Large intestine (tissue), 3 donors: ENCODE results near the gene DLGAP1. TPM values are rescaled to one million over a fixed set of nuclear protein-coding genes. Genes with fewer than 3 reads are reported as not detected.

Experiments used
- DNase-seq, 2 donors: peaks; one replicate each; pipeline versions ENCODE4 v3.0.0 to v3.0.0-alpha.2; 2013
- H3K27ac ChIP-seq: one replicate; pipeline ENCODE4 v1.5.1; 2013; ENCODE audit warnings: low read length
- H3K27me3 ChIP-seq: 2 replicates; pipeline ENCODE4 v1.6.1; 2013; ENCODE audit warnings: low read length; ENCODE audit not compliant: control insufficient read depth, insufficient read depth
- H3K36me3 ChIP-seq: 2 replicates; pipeline ENCODE4 v1.6.1; 2013; ENCODE audit warnings: low read length; ENCODE audit not compliant: control insufficient read depth, insufficient read depth
- H3K4me1 ChIP-seq: one replicate; pipeline ENCODE4 v1.6.1; 2013; ENCODE audit warnings: low read length; ENCODE audit not compliant: control insufficient read depth, insufficient read depth
- H3K4me3 ChIP-seq: one replicate; pipeline ENCODE4 v1.5.1; 2013; ENCODE audit warnings: low read length
- H3K9me3 ChIP-seq: one replicate; pipeline ENCODE4 v1.6.1; 2013; ENCODE audit warnings: mild to moderate bottlenecking, low read depth, low read length, moderate library complexity; ENCODE audit not compliant: control insufficient read depth
- WGBS: methylation state at CpG from one replicate; pipeline ENCODE4 v1.1.5; 2013; ENCODE audit warnings: low lambda C conversion rate; ENCODE audit not compliant: insufficient coverage; 5-methylcytosine and 5-hydroxymethylcytosine counted together
- polyA plus RNA-seq: library from polyadenylated mRNA; unstranded; fragments of 120-200 nt; gene quantifications from one replicate; pipeline ENCODE4 v1.2.1, GENCODE V29; 2013

Gene DLGAP1
- polyA plus RNA-seq, 1 donor: 0.69 TPM

DNA sequence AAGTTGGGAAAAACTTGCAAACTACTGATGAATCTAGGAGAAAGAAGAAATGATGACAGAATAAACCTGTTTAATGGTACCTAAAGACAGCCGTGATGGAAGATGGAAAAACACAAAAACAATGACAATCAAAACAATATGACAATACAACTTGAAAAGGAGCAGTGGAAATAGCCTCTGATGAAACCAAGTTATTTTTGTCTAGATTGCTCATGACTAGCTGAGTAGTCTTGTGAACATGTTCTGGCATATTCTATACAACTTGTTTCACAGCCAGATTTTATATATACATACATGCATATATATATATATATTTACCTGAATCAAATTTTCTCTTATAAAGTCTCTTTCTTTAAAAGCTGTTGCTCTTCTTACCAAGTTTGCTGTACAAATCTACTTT is 566.0 kb downstream of the DLGAP1 start:
- WGBS: 75% methylated on average over 1 of the region's 1 CpG
- Histone ChIP-seq H3K9me3 (no peaks in the 10 kb centered on the region), H3K27ac (no peak overlapping the region), H3K4me3 (no peak overlapping the region), H3K36me3 (no peaks in the 10 kb centered on the region), H3K27me3 (no peaks in the 10 kb centered on the region), H3K4me1 (peaks cover 30% of the 10 kb centered on the region)
- no peak for DNase-seq

DNA sequence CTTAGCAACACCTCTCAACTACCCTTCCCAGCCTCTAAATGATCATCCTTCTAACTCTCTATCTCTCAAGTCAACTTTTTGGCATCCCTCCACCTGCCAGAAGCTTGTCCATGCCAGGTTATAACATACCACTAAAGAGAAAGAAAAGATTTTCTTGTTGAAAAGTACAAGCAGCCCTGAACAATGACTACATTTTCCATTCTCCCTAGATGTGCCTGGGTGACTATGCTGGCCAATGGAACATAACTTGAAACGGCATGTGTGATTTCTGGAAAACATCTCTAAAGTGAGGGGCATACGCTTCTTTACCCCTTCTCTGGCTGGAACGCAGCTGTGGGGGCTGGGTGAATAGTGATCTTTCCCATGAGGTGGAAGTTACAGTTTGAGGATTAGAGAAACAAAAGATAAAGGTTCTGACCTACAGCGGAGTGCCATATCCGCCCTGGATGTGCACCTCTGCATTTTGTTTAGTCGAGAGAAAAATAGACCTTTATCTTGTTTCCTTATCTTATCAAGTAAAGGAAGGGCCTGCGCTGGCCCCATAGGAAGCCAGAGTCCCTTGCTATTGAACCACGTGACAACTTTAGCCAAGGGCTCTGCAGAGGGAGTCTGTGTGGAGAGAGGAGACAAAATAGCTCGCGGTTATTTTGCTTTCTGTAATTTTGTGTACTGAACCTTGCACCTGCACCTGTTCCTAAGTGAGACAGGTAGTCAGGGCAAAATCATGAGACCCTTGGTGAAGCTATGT is 568.4 kb downstream of the DLGAP1 start:
- Histone ChIP-seq H3K36me3 (no peaks in the 10 kb centered on the region), H3K4me3 (no peak overlapping the region), H3K4me1 (peaks cover 29% of the 10 kb centered on the region), H3K27me3 (no peaks in the 10 kb centered on the region), H3K27ac (peak overlapping the region; percentile 48), H3K9me3 (no peaks in the 10 kb centered on the region)
- 19% methylated on average over 3 of the region's 10 CpGs for WGBS
- DNase-seq: peak; percentile 44 to 69

DNA sequence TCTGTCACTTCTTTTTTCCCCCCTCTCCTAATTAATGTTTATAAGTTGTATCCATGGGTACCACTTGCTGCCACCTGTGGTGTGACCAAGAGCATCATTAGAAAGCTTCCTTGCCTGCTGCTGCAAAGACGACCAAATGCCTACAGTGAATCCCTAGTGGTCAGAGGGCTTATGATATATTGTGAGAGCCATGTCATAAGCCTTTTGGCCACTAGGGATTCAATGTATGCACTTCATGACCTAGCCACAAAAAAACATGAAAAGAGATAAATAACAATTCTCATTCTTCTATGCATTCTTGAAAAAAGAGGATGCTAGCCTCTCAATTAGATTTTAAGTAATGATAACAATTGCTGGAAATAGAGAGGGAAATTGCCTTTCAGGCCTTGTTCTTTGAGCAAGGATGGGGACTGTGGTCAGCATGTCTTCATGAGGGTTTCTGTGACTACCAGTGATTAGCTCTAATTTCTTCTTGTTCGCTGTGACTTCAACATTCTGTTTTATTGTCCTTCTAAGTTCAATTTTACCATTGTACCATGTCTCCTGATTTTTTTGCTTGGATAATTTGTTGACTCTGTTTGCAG is 569.8 kb downstream of the DLGAP1 start:
- Histone ChIP-seq H3K36me3 (no peaks in the 10 kb centered on the region), H3K27me3 (no peaks in the 10 kb centered on the region), H3K4me3 (no peak overlapping the region), H3K9me3 (no peaks in the 10 kb centered on the region), H3K4me1 (peaks cover 22% of the 10 kb centered on the region), H3K27ac (no peak overlapping the region)
- DNase-seq: no peak
- 100% methylated on average over 1 of the region's 2 CpGs for WGBS

DNA sequence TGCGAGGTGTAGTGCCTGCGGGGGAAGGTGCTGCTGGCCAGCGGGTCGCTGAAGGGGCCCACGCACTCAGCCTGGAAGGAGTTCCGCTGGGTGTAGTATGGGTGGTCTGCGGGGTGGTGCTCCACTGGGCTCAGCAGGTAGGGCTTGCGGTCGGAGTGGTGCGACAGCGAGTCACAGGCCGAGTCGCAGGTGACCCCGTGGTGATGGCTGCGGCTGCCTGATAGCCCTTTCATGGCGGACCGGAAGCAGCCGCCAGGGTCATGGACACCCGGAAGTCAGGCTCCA is 575.3 kb downstream of the DLGAP1 start:
- no CpG with 5 or more reads among the region's 19 CpGs for WGBS
- Histone ChIP-seq H3K9me3 (peaks cover 10% of the 10 kb centered on the region), H3K4me3 (no peak overlapping the region), H3K4me1 (peaks cover 7% of the 10 kb centered on the region), H3K36me3 (no peaks in the 10 kb centered on the region), H3K27ac (no peak overlapping the region), H3K27me3 (no peaks in the 10 kb centered on the region)
- no peak for DNase-seq

DNA sequence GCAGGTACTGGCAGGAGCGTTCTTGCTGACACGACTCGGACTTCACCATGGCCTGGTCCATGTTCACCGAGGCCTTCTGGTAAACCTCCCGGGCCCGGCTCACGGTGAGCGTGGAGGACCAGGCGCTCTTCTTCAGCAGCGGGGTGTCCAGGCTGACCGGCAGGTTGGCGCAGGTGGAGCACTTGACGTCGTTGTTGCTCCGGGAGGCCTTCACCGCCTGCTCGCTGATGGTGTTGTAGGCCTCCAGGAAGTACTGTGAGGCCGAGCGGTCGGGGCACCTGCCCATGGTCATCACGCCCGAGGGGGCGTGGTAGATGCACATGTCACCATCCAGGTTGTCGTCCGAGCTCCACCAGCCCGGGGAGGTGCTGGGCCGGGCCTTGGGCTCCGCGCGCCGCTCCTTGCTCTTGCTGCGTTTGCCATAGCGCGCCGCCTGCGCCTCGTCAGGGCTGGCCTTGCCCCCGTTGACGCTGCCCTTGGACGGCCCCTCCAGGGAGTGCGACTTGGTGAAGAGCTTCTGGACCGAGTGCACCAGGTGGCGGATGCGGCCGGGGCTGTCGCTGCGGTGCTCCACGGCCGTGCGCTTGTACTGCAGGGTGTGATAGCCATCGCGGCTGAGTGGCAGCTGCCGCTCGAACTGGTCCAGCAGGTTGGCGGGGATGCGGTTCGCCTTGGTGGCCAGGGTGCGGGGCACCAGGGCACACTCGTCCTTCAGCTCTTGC is 575.8 kb downstream of the DLGAP1 start:
- Histone ChIP-seq H3K4me1 (peaks cover 7% of the 10 kb centered on the region), H3K27me3 (no peaks in the 10 kb centered on the region), H3K9me3 (peaks cover 10% of the 10 kb centered on the region), H3K27ac (no peak overlapping the region), H3K36me3 (no peaks in the 10 kb centered on the region), H3K4me3 (no peak overlapping the region)
- no peak for DNase-seq
- WGBS: no CpG with 5 or more reads among the region's 59 CpGs

DNA sequence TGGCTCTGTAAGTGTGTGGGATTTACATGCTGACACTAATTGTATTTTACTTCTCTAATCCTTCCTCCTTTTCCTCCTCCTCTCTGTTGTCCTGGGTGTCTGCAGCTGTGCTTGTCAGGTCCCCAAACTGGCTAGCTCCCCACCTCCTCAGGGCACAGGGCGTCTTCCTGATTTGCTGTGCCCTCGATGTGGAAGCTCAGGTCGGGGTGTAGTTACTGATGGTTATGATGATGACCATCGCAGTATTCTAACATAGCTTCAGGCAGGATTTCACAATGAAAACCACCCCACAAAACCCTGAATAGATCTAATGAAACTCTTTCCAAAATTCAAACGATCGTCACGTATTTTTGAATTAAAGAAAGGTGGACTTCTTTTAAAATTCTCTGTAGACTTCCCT is 576.7 kb downstream of the DLGAP1 start:
- Histone ChIP-seq H3K4me3 (no peak overlapping the region), H3K27me3 (no peaks in the 10 kb centered on the region), H3K36me3 (no peaks in the 10 kb centered on the region), H3K27ac (no peak overlapping the region), H3K9me3 (peaks cover 10% of the 10 kb centered on the region), H3K4me1 (peaks cover 7% of the 10 kb centered on the region)
- no peak for DNase-seq
- no CpG with 5 or more reads among the region's 7 CpGs for WGBS

DNA sequence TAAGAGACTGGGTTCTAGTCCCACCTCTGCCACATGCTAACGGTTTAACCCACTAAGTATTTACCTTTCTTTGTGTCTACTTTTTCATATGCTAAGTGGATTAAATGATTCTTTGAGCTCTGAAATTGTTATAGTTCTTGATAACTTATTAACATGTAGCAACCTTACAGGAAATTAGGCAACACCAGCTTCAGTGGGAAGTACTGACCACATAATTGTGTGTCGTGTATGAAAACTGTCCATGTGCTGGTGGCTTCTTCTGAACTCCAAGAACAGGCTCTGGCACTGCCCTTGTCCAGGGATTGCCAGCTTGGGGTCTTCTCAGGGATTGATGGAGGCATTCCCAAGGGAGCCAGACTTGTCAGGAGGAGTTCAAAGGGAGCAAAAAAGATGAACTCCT is 577.4 kb downstream of the DLGAP1 start:
- H3K27ac ChIP-seq: peak overlapping the region; percentile 17
- H3K27me3 ChIP-seq: no peaks in the 10 kb centered on the region
- H3K4me3 ChIP-seq: no peak overlapping the region
- H3K9me3 ChIP-seq: peaks cover 10% of the 10 kb centered on the region
- WGBS: 100% methylated on average over 1 of the region's 2 CpGs
- DNase-seq: peak; percentile 16 to 34
- H3K36me3 ChIP-seq: no peaks in the 10 kb centered on the region
- H3K4me1 ChIP-seq: peaks cover 10% of the 10 kb centered on the region

DNA sequence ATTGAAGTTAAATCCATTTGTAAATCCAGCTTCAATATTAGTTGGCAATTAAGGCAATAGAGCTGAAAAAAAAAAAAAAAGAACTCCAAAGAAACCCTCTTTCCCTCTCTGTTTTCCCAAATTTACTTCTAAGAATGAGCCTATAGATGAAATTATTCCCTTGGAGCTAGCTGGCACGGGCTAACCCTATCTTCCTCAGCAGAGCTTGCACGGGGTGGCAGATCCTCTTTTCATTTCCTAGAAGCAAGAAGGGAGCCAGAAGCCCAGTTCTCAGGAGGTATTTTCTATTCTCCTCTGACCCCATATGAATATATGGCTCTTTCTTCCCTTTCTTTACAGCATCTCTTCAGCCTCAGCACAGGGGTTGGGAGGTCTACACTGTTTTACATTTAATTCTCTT is 579.1 kb downstream of the DLGAP1 start:
- no peak for DNase-seq
- Histone ChIP-seq H3K4me1 (peaks cover 10% of the 10 kb centered on the region), H3K27me3 (no peaks in the 10 kb centered on the region), H3K27ac (no peak overlapping the region), H3K4me3 (no peak overlapping the region), H3K9me3 (peaks cover 10% of the 10 kb centered on the region), H3K36me3 (no peaks in the 10 kb centered on the region)
- no CpG with 5 or more reads among the region's 2 CpGs for WGBS

DNA sequence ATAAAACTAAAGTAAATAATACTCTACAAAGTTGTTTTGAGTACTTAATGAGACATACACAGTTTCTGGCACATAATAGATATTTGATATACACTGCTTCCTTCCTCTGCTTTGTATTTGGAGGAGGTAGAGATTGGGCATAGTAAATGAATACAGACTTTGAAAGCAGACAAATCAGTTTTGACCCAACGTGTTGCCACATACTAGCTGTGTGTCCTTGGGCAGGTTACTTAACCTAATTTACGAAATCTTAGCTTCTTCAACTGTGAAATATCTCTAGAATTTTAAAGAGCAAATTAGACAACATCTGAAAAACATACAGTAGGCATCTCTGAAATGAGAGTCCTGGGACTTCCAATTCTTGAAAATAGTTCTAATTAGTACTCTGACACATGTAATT is 579.7 kb downstream of the DLGAP1 start:
- WGBS: no CpG with 5 or more reads among the region's 2 CpGs
- no peak overlapping the region for H3K4me3 ChIP-seq
- H3K27ac ChIP-seq: no peak overlapping the region
- no peaks in the 10 kb centered on the region for H3K36me3 ChIP-seq
- no peaks in the 10 kb centered on the region for H3K27me3 ChIP-seq
- H3K4me1 ChIP-seq: peaks cover 10% of the 10 kb centered on the region
- DNase-seq: no peak
- H3K9me3 ChIP-seq: peaks cover 10% of the 10 kb centered on the region

DNA sequence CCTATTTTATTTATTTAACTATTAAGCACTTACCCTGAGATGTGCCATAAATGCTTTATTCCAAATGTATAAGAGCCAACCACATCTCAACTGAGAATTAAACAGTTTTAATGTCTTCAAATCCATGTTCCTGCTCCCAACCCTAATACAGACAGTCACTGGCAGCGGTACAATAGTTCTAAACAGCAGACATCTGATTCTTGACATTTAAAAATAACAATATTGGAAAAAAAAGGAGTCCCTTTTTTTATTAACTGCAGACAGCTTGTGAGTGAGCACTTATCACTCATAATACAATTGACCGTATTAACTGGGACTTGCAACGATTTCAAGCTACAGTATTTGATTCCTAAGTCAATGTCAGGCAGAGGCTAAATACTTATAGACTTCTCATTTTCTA is 580.5 kb downstream of the DLGAP1 start:
- Histone ChIP-seq H3K27ac (no peak overlapping the region), H3K9me3 (peaks cover 7% of the 10 kb centered on the region), H3K4me1 (peaks cover 10% of the 10 kb centered on the region), H3K36me3 (no peaks in the 10 kb centered on the region), H3K4me3 (no peak overlapping the region), H3K27me3 (no peaks in the 10 kb centered on the region)
- DNase-seq: no peak
- WGBS: no CpG with 5 or more reads among the region's 3 CpGs
